ENCODE measurements around the gene SLAIN2.
"Not testable (repeated sequence)": the region's sequence is repeated elsewhere in the genome, so short reads cannot be mapped to it uniquely, and the experiment has no call there.

Gene SLAIN2

DNA sequence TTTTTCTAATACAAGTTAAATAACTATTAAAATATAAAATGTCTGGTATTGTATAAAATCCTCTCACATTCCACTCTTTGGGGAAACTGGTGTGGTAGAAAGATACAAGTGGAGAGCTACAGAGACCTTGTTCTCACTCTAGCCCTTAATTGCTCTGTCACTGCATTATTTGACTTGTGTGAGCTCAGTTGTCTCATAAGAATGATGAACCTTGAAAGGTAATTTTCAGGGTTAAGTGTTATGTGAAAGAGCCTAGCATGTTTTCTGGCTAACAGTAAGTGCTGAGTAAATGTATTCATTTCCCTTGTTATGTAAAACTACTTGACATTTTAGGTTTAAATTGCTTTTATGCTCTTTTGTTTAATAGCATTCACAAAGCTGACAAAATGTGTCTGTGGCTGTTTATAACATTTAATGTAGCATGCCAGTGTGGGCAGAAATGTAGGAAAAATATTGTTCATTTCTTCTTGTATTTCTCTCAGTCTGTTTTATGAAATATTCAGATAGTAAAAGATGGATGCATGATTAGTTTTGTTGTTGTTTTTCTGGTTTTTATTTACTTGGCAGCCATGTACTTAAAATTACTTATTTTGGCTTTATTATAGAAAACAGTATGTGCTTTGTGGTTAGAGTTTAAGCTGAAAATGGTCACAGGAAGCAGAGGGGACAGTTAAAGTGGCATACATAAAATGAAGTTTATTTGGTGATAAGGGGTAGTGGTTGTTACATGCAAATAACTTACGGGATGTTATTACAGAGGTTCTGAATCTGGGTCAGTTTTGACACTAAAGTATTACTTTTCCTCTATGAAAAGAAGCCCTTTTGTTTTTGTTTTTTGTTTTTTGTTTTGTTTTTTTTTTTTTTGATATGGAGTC lies 29.2 kb downstream of the SLAIN2 start:
- no peak for DNase-seq

DNA sequence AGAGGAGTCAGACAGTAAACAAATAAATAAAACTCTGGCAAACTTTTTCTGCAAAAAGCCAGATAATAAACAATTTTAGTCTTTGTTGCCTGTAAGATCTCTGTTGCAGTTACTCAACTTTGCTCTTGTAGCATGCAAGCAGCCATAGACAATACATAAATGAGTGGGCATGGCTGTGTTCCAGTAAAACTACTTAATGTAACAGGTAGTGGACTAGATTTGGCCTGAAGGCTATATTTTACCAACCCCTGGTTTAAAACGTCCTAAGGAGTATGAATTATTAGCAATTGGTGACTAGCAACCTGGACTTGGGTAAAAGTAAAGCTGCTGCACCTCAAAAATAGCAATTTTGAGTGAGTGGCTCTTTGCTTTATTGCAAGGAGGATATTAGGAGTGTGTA lies 30.9 kb downstream of the SLAIN2 start:
- no peak for DNase-seq

DNA sequence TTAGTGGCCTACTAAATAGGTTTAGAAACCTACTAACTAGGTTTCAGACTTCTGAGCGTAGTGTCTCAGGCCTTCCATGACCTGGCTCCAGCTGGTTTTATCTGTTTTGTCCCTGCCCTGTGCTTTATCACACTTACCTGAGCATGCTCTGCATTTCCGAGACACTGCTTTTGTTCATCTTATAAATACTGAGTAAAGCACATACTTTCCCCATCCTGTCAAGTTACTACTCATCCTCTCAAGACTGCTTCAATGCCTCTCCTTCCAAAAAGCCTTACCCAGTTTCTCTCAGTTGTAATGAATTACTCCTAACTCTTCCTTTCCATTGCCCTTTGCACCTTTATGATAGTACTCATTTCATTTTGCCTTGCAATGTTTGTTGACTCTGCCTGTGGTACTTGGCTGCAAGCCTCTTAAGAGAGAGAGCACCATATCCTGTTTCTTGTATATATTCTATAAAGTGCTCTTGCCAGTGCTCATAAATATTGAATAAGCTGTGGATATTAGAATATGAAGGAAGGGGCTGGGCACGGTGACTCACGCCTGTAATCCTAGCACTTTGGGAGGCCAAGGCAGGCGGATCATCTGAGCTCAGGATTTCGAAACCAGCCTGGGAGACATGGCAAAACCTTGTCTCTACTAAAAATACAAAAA lies 34.4 kb downstream of the SLAIN2 start:
- no peak for DNase-seq

DNA sequence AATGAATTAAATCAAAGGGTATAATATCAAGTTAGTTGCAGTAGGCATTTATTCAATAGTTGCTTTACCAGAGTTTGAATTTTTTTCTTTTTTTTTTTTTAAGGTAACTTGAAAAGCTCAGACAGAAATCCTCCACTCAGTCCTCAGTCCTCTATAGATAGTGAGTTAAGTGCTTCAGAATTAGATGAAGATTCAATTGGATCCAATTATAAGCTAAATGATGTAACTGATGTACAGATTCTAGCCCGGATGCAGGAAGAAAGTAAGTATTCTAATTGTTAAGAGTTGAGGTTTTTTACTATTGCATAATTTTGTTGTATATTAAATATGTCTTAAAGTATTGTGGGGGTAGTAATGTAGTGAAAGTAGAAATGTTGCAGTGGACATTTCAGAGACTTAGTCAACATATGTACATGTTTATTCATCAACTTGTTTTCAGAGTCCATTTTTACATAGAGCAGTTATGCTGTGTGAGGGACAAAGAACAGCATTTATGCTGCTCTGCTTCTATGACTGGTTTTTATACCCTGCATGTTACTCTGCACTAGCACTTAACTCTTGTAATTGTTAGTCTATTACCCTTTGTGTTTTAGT lies 38.4 kb downstream of the SLAIN2 start:
- no peak for DNase-seq

DNA sequence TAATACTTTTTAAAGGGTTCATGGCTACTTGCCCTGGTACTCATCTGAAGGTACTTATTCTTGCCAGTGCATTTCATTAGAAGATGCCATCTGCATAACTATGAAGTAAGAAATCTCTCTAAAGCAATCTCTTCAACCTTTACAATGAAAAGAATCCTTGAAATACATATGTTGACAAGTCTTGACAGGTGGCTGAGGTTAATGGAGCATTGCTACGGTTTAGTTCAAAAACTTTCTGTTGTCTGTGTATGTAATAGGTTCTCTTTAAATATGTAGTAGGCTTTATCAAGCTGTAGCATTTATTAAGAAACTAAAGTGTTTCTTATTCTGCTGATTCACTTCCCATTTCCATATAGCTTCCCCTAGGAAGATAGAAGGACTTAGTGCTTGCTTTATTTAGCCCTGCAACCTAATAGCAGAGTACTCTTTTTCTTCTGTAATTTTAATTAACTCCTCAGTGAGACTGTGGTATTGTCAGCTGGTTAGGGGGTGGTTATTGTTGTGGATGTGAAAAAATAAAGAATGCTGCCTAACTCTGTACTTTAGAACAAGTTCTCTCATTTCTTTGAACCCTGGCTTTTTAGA lies 39.3 kb downstream of the SLAIN2 start:
- DNase-seq = peak; percentile 41 to 78

DNA sequence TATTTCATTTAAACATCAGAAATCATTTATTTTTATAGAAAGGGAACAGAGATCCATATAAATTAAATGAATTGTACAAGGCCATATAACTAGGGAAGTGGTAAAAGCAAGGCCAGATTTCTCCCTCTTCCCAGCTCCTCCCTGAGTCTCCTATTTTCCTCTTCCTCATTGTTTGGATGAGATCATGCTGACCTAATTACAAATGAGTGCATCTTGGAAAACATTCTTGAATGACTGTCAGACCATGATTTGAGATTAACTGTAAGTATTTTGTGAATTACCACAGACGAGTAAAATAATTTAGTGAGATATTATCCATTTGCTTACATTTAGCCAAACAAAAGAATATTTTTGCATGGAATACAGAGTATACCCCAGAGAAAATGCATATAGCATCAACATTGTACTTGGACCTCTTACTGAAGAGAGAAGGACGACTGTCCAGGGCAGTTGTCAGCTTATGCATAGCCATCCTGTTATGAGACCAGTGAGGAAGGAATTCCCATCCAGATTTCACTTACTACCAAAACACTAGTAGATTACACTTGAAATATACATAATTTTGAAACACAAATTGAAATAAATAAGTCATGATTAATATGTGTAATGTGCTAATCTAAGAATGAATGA lies 47.3 kb downstream of the SLAIN2 start:
- no peak for DNase-seq

DNA sequence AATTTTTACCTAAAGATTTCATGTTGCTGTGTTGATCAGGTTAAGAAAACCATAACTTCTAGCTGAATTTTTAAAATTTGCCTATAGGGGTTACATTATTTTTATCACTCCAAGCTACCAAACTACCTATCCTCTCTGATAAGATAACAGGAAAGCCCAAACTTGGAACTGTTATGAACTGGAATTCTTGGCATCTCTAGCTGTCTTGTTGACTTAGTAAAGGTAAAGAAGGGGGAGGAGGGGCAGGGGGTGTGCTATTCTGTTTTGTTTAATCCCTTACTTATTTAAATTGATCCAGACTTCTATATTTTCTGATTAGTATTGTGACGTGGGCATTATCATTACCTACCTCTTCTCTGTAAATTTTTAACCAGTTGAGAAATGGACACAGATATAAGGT lies 54.7 kb downstream of the SLAIN2 start:
- no peak for DNase-seq

DNA sequence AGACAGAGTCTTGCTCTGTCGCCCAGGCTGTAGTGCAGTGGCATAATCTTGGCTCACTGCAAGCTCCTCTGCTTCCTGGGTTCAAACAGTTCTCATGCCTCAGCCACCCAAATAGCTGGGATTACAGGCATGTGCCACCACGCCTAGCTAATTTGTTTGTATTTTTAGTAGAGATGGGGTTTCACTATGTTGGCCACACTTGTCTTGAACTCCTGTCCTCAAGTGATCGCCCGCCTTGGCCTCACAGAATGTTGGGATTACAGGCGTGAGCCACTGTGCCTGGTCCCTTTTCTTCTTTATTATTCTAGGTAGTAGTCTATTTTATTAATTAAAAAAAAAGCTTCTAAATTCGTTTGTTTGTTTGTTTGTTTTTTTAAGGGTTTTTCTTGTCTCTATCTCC lies 59.1 kb downstream of the SLAIN2 start:
- DNase-seq = no peak

DNA sequence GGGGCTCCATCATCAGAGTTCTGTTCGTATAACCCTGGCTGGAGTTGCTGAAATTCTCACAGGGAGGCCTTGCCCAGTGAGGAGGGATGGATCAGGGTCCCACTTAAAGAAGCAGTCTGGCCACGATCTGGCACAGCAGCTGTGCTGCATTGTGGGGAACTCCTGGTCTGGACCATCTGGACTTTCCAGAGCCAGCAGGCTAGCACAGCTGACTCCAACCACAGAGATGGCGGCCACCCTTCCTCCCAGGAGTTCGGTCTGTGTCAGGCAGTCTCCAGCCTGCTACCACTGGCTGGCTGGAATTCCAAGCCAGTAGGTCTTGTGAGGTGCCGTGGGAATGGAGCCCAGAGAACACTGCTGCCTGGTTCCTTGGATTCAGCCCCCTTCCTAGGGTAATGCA lies 62.0 kb downstream of the SLAIN2 start:
- peak; percentile 26 to 85 for DNase-seq

DNA sequence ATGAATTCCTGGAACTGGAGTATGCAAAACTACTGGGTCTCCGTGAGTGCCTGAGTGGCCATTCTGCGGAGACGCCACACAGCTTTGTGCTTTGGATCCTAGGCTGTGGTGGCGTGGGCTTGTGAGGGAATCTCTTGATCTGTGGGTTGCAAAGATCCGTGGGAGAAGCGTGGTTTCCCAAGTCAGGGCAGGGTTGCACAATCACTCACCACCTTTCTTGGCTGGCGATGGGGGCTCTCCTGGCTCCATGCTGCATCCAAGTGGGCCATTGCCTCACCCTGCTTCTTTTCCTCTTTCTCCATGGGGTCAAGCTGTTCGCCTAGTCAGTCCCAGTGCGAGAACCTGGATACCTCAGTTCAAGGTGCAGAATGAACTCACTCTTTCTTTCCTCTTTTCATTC lies 62.5 kb downstream of the SLAIN2 start:
- no peak for DNase-seq

DNA sequence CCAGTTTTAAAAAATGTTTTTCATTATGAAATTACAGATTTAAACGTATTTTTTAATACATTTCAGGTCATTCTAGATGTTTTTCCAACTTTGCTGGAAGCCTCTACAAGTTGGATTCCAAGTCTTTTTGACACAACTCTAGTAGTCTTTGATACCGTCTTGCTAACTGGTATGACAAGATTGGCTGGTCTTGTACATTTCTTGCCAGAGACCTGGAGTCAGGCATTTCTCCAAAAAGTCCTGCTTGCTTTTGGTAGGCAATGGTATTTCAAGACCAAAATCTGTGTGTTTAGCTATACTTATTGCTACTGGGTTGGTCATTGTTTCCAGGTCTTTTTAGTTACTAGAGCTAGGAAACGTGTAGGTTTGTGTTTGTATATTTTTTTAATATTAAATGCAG lies 64.6 kb downstream of the SLAIN2 start:
- DNase-seq = no peak

DNA sequence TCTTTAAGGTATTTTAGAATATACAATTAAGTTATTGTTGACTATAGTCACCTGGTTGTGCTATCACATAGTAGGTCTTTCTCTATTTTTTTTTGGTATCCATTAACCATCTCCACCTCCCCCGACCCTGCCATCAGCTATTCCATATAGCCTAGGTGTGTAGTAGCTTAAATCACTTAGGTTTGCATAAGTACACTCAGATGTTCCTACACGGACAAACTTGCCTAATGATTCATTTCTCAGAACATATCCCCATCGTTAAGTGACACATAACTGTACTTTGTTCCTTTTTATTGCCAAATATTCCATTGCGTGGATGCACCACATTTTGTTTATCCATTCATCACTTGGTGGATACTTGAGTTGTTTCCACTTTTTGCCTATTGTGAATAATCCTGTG lies 67.9 kb downstream of the SLAIN2 start:
- DNase-seq = no peak

DNA sequence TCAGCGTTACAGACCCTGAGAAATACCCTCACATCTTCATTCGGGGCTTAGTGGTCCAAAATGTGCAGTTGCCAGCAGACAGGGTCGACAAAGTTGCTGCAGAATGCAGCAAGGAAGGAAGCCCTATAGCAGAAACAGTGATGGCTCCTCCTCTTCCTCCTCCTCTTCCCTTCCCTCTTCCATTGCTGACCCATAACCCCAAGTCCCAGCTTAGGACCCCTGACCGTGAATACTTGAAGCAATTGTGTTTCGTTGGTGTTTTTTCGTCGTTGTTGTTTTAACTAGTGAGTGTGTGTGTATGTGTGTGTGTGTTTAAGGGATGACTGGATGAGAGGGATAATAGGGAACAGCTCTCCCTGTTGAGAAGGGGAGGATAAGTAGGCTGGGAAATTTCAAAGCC lies 69.5 kb downstream of the SLAIN2 start:
- DNase-seq = no peak

DNA sequence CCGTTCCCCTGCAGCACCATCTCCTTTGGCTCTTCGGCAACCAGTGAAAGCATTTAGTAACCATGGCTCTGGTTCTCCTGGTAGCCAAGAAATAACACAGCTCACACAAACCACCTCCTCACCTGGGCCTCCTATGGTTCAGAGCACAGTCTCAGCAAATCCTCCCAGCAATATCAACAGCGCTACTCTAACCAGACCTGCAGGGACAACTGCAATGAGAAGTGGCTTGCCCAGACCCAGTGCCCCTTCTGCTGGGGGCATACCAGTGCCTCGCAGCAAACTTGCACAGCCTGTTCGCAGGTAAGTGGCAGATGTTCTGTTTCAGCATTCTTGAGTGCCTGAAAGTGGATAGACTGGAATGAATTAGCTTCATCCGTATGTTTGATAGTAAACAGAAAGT lies 78.8 kb downstream of the SLAIN2 start:
- peak; percentile 70 to 94 for DNase-seq

DNA sequence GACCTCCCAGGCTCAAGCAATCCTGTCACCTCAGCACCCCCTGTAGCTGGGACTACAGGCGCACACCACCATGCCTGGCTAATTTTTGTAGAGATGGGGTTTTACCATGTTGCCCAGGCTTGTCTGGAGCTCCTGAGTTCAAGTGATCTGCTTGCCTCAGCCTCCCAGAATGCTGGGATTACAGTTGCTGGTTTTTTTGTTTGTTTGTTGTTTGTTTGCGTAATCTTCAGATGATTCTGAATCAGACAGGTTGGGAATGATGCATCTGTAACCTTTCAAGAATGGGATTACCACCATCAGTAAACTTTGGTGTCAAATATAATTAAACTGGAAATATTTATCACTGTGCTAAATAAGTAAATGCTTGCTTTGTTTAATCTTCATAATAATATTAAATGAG lies 79.8 kb downstream of the SLAIN2 start:
- DNase-seq = no peak

DNA sequence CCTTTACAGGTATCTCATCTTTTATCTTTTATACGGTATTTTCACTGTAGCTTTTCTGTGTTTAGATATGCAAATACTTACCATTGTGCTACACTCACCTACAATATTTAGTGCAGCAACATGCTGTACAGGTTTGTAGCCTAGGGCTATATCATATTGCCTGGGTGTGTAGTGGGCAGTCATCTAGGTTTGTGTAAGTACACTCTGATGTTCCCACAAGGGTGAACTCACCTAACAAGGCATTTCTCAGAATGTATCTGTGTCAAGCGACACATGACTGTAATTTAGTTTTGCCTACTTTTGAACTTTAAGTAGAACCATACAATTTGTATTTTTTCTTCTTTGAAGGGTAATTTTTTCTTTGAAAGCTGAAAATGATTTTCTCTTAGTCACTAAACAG lies 87.6 kb downstream of the SLAIN2 start:
- DNase-seq = no peak

DNA sequence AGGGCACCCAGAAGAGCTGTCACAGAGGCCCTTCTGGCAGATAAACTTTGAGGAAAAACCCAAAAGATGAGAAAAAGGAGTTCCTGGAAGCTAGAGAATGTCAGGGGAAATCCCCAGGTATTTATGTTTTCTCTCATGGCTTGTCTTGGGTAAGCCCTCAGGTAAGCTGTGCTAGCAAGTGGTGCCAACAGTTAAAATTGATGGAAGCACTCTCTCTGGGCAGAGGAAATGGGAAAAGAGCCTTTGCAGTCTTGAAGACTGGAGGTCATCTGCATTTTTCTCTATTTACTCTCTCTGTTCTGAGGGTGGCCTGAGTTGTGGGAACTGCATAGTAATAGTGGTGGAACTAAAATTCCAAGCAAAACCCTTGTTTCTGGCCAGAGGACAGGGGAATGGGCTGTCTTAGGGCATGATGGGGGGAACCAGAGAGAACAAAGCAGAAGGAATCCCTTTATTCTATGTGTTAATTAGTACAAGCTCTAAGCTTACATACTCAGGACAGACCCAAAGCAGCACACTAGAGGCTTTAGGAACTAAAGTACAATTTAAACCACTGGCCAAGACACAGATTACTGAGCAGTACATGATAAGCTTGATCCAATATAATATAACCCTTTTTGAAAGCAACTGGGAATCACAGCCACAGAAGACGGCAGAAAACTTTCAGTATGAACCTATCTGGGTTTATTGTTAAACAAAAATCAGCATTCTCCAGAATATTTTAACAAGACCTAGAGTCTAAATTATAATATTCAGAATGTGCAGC lies 88.6 kb downstream of the SLAIN2 start:
- no peak for DNase-seq

DNA sequence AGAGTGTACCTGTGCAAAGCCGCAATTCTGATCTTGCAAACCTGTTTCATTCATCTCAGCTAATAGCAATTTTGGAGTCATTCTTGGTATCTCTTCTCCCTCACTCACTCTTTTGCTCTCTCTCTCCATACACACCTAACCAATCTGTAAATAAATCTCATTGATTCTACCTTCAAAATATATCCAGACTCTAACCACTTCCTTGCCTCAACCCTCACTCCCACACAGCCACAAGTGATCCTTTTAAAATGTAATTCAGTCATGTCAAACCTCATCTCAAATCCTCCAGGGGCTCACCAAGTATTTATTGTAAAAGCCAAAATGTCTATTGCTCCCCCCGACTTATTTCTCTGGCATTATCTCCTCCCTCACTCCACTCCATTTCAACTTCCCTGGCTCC lies 90.1 kb downstream of the SLAIN2 start:
- DNase-seq = no peak

DNA sequence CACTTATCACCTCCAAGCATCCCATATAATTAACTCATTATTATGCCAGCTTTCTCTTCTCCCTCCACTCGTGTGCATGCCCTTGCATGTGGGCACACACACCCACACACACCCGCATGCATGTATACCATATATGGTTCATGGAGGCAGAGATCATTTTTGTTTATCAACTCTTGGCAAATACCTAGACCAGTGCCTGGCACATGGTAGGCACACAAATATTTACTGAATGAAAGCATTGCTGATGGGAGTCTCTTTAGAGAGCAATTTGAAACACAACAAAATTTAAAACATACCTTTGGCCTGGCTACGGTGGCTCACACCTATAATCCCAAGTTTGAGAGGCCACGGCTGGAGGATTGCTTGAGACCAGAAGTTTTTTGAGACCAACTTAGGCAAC lies 90.7 kb downstream of the SLAIN2 start:
- no peak for DNase-seq

DNA sequence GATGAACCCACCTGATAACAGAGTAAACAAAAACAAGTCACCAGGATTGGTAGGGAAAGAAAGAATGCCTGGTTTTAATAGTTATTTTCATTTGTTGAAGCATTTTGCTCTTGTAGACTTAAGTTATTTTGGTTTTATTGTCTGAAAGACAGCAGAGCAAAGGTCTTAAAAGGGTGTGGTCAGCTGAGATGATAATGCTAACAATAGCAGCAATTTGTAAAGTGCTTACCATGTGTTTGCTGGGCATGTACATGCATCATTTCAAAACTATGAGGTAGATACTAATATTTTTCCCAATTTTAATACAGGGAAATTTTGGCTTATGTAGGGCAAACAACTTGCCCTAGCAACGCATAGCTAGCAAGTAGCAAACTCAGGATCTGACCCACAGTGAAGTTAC lies 95.0 kb downstream of the SLAIN2 start:
- DNase-seq = no peak

DNA sequence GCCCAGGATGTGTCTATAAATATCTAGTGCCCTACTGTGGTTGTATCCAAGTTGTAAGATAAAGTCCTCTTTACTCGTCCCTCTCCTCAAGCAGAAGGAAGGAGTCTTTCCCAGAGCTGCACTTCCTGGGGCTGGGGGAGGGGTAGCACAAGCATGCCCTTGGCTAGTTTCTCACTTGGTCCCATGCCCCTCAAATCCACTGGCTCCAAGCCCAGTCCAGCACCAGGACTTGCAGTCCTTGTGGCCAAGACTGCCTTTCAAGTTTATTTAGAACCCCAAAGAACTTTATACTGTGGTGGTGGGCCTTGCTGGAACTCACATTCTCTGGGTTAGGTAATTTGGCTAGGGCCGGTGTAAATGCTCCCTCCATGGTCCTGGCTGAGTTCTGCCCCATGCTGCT lies 98.7 kb downstream of the SLAIN2 start:
- no peak for DNase-seq

DNA sequence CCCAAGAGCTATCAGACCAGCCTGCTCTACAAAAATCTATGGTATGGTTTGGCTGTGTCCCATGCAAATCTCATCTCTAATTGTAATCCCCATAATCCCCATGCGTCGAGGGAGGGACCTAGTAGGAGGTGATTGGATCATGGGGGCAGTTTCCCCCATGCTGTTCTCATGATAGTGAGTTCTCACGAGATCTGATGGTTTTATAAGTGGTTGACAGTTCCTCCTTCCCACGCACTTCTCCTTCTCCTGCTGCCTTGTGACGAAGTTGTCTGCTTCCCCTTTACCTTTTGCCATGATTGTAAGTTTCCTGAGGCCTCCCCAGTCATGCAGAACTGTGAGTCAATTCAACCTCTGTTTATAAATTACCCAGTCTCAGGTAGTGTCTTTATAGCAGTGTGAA lies 99.6 kb downstream of the SLAIN2 start:
- not testable (repeated sequence) for DNase-seq

DNA sequence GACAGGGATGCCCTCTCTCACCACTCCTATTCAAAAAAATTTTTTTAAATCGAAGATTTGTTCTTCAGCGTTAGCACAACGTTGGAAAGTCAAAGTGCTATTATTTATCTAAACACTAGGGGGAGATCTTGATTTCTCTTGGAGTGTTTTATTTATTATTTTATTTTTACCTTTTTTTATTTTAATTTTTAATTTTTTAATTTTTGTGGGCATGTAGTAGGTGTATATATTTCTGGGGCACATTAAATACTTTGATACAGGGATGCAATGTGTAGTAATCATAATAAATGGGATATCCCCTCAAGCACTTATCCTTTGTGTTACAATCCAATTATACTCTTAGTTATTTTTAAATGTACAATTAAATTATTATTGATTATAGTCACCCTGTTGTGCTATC lies 104.4 kb downstream of the SLAIN2 start:
- DNase-seq = peak in 1 of 2 experiments; percentile 10

All from NCI-H524 (cell line).